HUES48 (cell line): Measurements from ENCODE around the gene PLCH1.
"Not testable (repeated sequence)": the region's sequence is repeated elsewhere in the genome, so short reads cannot be mapped to it uniquely, and the experiment has no call there.

Source experiments
- H3K27ac ChIP-seq: one replicate; pipeline ENCODE4 v1.7.0; 2013; ENCODE audit warnings: low read depth, low read length, inconsistent platforms
- H3K27me3 ChIP-seq: 2 replicates; pipeline ENCODE4 v1.6.1; 2013; ENCODE audit warnings: mild to moderate bottlenecking, low read length; ENCODE audit not compliant: control insufficient read depth, insufficient read depth
- H3K36me3 ChIP-seq: 2 replicates; pipeline ENCODE4 v1.6.1; 2013; ENCODE audit warnings: low read length; ENCODE audit not compliant: control insufficient read depth, insufficient read depth
- H3K4me1 ChIP-seq: 2 replicates; pipeline ENCODE4 v1.6.1; 2013; ENCODE audit warnings: mild to moderate bottlenecking, low read length; ENCODE audit not compliant: control insufficient read depth, insufficient read depth
- H3K4me3 ChIP-seq: 2 replicates; pipeline ENCODE4 v1.5.1; 2013; ENCODE audit warnings: mild to moderate bottlenecking, low read depth, low read length
- H3K9ac ChIP-seq: 2 replicates; pipeline ENCODE4 v1.6.1; 2013; ENCODE audit warnings: mild to moderate bottlenecking, low read depth, low read length, moderate library complexity
- H3K9me3 ChIP-seq: 2 replicates; pipeline ENCODE4 v1.6.1; 2013; ENCODE audit warnings: low read length; ENCODE audit not compliant: control insufficient read depth, insufficient read depth

The PLCH1 gene

GRCh38 chr3:155394896-155395295 lies 350.0 kb downstream of the PLCH1 start:
- H3K9me3 ChIP-seq, H3K4me1 ChIP-seq, H3K36me3 ChIP-seq, H3K4me3 ChIP-seq, H3K27ac ChIP-seq, H3K27me3 ChIP-seq, H3K9ac ChIP-seq: not testable (repeated sequence)

- Histone ChIP-seq H3K36me3 (no peaks in the 10 kb centered on the region), H3K4me3 (no peak overlapping the region), H3K27ac (no peak overlapping the region), H3K27me3 (no peaks in the 10 kb centered on the region), H3K9me3 (no peaks in the 10 kb centered on the region), H3K9ac (no peak overlapping the region), H3K4me1 (no peaks in the 10 kb centered on the region)
Observed at GRCh38 chr3:155394240-155394639, 350.6 kb downstream of the PLCH1 start.

- Histone ChIP-seq H3K27ac (no peak overlapping the region), H3K4me1 (no peaks in the 10 kb centered on the region), H3K9me3 (no peaks in the 10 kb centered on the region), H3K9ac (no peak overlapping the region), H3K36me3 (no peaks in the 10 kb centered on the region), H3K4me3 (no peak overlapping the region), H3K27me3 (no peaks in the 10 kb centered on the region)
Observed at GRCh38 chr3:155393316-155393715, 351.6 kb downstream of the PLCH1 start.

- Histone ChIP-seq H3K4me3 (no peak overlapping the region), H3K27ac (no peak overlapping the region), H3K4me1 (no peaks in the 10 kb centered on the region), H3K9me3 (no peaks in the 10 kb centered on the region), H3K27me3 (no peaks in the 10 kb centered on the region), H3K36me3 (no peaks in the 10 kb centered on the region), H3K9ac (no peak overlapping the region)
Observed at GRCh38 chr3:155392138-155392537, 352.7 kb downstream of the PLCH1 start.

GRCh38 chr3:155391551-155391958 lies 353.3 kb downstream of the PLCH1 start:
- Histone ChIP-seq H3K9me3 (no peaks in the 10 kb centered on the region), H3K36me3 (no peaks in the 10 kb centered on the region), H3K27ac (no peak overlapping the region), H3K27me3 (no peaks in the 10 kb centered on the region), H3K4me1 (no peaks in the 10 kb centered on the region), H3K9ac (no peak overlapping the region), H3K4me3 (no peak overlapping the region)

GRCh38 chr3:155391104-155391503 lies 353.8 kb downstream of the PLCH1 start:
- H3K36me3 ChIP-seq = no peaks in the 10 kb centered on the region
- no peaks in the 10 kb centered on the region for H3K4me1 ChIP-seq
- H3K27ac ChIP-seq = no peak overlapping the region
- no peak overlapping the region for H3K9ac ChIP-seq
- no peak overlapping the region for H3K4me3 ChIP-seq
- H3K27me3 ChIP-seq = no peaks in the 10 kb centered on the region
- no peaks in the 10 kb centered on the region for H3K9me3 ChIP-seq

- Histone ChIP-seq H3K27ac (no peak overlapping the region), H3K9ac (no peak overlapping the region), H3K36me3 (no peaks in the 10 kb centered on the region), H3K4me1 (no peaks in the 10 kb centered on the region), H3K4me3 (no peak overlapping the region), H3K27me3 (no peaks in the 10 kb centered on the region), H3K9me3 (no peaks in the 10 kb centered on the region)
Observed at GRCh38 chr3:155390351-155390750, 354.5 kb downstream of the PLCH1 start.

- Histone ChIP-seq H3K9me3 (no peaks in the 10 kb centered on the region), H3K4me1 (peaks cover 4% of the 10 kb centered on the region; the same call in 1 of the 2 replicates), H3K9ac (no peak overlapping the region), H3K27me3 (no peaks in the 10 kb centered on the region), H3K4me3 (no peak overlapping the region), H3K27ac (no peak overlapping the region), H3K36me3 (no peaks in the 10 kb centered on the region)
Observed at GRCh38 chr3:155388417-155388816, 356.5 kb downstream of the PLCH1 start.

- Histone ChIP-seq H3K27ac (no peak overlapping the region), H3K4me1 (peaks cover 12% of the 10 kb centered on the region)
Observed at GRCh38 chr3:155387571-155387970, 357.3 kb downstream of the PLCH1 start.

GRCh38 chr3:155386919-155387318 lies 358.0 kb downstream of the PLCH1 start:
- Histone ChIP-seq H3K9ac (no peak overlapping the region), H3K36me3 (no peaks in the 10 kb centered on the region), H3K4me3 (no peak overlapping the region), H3K27ac (no peak overlapping the region), H3K9me3 (no peaks in the 10 kb centered on the region), H3K27me3 (no peaks in the 10 kb centered on the region), H3K4me1 (peaks cover 13% of the 10 kb centered on the region)

More at GRCh38 chr3:155387571-155387970, 357.3 kb downstream of the PLCH1 start:
- no peak overlapping the region for H3K4me3 ChIP-seq
- no peak overlapping the region for H3K9ac ChIP-seq
- no peaks in the 10 kb centered on the region for H3K36me3 ChIP-seq
- no peaks in the 10 kb centered on the region for H3K27me3 ChIP-seq
- no peaks in the 10 kb centered on the region for H3K9me3 ChIP-seq

GRCh38 chr3:155385896-155386625 lies 358.8 kb downstream of the PLCH1 start:
- no peaks in the 10 kb centered on the region for H3K36me3 ChIP-seq
- peaks cover 13% of the 10 kb centered on the region for H3K4me1 ChIP-seq
- no peaks in the 10 kb centered on the region for H3K27me3 ChIP-seq

More at GRCh38 chr3:155385896-155386625, 358.8 kb downstream of the PLCH1 start:
- no peak overlapping the region for H3K27ac ChIP-seq
- no peaks in the 10 kb centered on the region for H3K9me3 ChIP-seq
- H3K9ac ChIP-seq = no peak overlapping the region
- no peak overlapping the region for H3K4me3 ChIP-seq
